PC-3 (cell line): ENCODE results near the gene GRB7.

Experiments used
- CTCF ChIP-seq: fragments of 300-600 bp; sonication (generic); conservative IDR thresholded peaks from 2 replicates; pipeline ENCODE4 v1.5.1; 2017; ENCODE audit warnings: antibody characterized with exemption, low read depth, mild to moderate bottlenecking, low read length
- EZH2 ChIP-seq: fragments of 300-600 bp; sonication (generic); IDR thresholded peaks from one replicate; pipeline ENCODE4 v1.6.1; 2017; ENCODE audit warnings: antibody characterized with exemption, mild to moderate bottlenecking, low read length; ENCODE audit not compliant: unreplicated experiment
- EZH2phosphoT487 ChIP-seq: fragments of 300-600 bp; sonication (generic); IDR thresholded peaks from 2 replicates; pipeline ENCODE4 v1.6.1; 2018; ENCODE audit warnings: mild to moderate bottlenecking, antibody characterized with exemption, low read length, borderline replicate concordance

- TF ChIP-seq CTCF (no peak), EZH2 (no peak), EZH2phosphoT487 (no peak)
Observed at GRCh38 chr17:39775031-39775430, 37.3 kb downstream of the GRB7 start.
